ENCODE measurements around the gene FAM20B.
"Not testable (repeated sequence)": the region's sequence is repeated elsewhere in the genome, so short reads cannot be mapped to it uniquely, and the experiment has no call there.

Gene FAM20B

DNA sequence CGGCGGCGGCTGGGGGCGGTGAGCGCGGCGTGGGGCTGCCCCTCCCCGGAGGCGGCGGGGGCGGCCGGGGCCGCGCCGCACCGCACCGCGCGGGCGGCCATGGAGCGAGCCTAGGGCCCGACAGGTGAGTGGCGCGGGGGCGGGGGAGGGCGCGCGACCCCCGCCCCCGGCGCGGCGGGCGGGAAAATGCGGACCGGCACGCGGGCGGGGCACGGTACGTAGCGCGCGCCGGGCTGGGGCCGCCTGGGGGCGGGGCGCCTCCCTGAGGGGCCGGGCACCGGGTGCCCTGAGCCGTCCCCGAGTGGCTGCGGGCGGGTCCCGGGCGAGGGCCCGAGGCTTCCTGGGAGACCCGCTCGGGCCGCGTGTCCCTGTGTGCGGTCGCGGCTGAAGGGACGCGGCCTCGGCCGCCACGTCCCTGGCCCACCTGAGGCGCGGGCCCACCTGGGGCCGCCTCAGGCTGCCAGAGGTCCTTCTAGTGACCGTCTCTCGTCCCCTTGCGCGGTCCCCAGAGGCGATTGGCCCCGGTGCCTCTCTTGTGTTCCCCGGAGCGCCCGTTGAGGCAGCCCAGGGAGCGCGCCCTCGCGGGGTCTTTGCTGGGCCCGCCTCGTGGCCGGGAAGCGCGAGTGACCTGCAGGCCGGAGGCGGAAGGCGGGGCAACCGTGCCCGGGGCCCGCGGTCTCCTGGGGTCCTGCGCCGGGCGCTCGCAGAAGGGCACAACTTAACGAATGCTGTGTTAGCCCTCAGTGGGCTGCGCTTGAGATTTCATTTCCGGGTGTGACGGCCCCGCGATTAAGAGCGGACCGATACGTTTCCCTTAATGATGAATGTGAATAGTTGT lies 500 bp downstream of the FAM20B start:
- DNase-seq, result no peak

GRCh38 chr1:179026813-179027669 lies 1.3 kb downstream of the FAM20B start:
- peak; percentile 16 for DNase-seq

GRCh38 chr1:179029321-179029759 lies 3.6 kb downstream of the FAM20B start:
- no peak for DNase-seq

- DNase-seq, result no peak
These were observed 4.4 kb downstream of the FAM20B start for GRCh38 chr1:179030130-179030529.

DNA sequence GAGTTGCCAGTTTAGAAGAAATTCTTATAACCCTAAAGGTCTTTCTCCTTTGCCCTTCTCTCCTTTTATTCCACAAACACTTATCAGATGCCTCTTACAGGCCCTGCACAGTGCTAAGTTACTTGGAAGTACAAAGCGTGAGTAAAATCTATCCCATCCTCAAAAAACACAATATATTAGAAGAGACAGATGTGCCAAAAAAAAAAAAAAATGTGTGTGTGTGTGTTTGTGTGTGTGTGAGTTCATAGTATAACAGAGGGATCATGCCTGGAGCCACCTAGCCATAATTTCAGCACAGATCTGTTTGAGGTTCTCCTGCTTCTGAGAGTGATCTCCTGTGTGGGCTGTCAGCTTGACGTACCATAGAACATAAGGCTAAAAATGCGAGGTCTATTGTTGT lies 5.0 kb downstream of the FAM20B start:
- no peak for DNase-seq

- DNase-seq, result no peak
These were observed 5.6 kb downstream of the FAM20B start for GRCh38 chr1:179031284-179031683.

GRCh38 chr1:179031855-179032513 lies 6.3 kb downstream of the FAM20B start:
- no peak for DNase-seq

DNA sequence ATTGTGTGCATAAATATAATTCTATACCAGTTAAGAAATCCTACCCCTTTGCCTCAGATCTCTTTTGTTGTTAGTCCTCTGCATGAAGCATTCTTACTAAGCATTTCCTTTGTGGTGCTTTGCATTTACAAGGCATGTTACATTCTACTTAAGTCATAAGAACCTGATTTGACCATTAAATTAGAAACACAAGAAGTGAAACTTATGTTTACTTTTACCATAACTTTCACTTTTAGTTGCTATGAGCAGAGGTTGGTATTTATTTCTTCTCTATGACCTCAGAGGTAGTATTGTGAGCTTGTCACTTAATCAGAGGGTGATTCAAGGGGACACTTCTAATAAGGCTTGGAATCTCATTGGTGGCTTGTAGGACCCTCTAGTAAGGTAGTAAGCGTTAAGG lies 9.0 kb downstream of the FAM20B start:
- DNase-seq, result no peak

- DNase-seq, result no peak
These were observed 11.3 kb downstream of the FAM20B start for GRCh38 chr1:179036844-179037465.

DNA sequence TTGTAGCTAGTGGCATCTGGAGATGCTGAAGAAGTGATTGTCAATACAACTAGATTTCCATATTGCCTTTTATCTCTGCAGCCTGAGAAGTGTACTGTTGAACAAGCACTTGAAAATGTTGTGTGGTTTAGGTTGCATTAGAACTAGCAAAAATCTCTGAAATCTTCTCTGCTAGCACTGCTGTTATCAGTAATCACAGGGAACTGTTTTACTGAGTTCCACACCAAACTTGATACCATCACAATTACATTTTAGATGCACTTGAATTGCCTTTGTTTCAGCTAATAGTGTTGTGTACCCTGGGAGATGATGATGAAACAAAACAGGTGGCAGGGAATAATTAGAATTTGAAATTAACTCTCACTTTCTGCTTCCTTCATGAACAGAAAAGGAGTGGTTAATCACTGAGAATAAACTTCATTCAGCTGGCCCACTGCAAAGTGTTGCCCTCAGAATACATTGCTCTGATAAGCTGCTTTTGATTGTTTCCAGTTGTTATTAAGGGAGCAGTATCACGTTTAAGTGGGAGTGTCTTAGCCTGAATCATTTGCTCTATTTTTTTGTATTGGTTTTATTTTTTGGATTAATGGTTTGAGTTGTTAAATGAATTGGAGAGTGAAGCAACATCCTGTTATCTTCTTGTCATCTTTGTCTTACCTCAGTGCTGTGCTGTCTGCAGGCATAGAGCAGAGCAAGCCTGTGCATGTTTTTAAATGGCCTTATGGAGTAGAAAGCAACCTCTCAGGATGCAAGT lies 13.0 kb downstream of the FAM20B start:
- no peak for DNase-seq

DNA sequence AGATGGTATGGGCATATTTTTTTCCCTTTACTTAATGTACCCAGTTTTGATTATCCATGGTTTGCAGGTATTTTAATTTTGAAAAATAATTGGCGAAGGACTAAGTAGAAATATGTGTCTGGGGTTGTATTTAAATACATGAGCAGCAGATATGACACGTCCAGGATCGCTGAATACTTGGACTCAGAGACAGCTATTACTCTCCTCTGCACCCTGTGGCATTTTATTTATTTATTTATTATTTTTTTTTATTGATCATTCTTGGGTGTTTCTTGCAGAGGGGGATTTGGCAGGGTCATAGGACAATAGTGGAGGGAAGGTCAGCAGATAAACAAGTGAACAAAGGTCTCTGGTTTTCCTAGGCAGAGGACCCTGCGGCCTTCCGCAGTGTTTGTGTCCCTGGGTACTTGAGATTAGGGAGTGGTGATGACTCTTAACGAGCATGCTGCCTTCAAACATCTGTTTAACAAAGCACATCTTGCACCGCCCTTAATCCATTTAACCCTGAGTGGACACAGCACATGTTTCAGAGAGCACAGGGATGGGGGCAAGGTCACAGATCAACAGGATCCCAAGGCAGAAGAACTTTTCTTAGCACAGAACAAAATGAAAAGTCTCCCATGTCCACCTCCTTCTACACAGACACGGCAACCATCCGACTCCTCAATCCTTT lies 13.9 kb downstream of the FAM20B start:
- not testable (repeated sequence) for DNase-seq

- not testable (repeated sequence) for DNase-seq
These were observed 14.5 kb downstream of the FAM20B start for GRCh38 chr1:179040175-179040551.

DNA sequence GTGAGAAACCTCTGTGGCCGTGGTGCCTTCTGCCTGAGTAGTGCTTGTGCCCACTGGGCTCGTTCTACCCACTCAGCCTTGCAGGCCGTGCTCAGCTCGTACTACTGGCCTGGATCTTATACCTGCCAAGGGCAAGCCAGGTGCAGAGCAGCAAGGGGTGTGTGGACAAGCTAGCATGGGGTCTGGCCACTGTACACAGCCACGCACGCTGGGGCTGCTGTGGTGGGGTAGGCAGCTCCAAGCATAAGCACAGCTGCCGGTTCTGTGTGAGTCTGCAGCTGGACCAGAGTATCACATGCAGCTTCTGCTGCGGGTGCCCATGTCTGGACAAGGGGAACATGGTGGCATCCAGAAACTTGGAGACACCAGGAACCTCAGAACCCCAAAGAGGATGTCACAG lies 16.4 kb downstream of the FAM20B start:
- DNase-seq, result no peak

DNA sequence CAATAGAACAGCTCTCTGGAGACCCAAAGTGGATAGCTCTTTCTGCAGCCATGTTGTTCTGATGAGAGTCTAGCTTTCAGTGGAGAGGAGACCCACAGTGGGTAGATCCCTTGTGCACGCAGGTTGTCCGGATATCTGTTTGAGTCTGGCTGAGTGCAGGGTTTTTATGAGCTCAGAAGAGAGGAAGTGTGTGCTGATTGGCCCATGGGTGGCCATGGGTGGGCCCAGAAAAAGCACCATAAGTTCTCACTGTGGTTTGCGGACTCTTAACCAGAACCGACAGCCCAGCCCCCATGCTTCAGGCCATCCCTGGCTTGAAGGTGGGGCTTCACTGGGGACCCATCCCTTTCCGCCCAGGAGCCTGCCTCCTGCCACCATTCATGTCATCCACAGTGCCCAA lies 17.0 kb downstream of the FAM20B start:
- no peak for DNase-seq

DNA sequence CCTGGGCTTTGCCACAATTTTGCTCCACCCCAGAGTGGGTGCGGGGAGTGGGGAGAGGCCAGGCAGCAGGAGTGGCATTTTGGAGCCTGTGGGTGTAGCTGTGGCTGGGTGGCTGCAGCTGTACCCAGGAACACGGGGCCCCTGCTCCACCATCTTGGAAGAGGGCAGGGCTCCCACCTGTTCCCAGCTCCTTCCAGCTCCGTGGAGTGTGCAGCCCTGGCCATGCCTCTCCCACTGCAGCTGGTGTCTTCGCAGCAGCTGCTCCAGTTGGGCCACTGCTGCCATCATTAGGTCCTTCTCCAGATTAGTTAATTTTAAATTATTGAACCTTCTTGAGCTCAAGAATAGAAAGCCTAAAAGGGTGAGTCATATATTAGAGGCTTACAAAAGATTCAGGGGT lies 17.6 kb downstream of the FAM20B start:
- no peak for DNase-seq

DNA sequence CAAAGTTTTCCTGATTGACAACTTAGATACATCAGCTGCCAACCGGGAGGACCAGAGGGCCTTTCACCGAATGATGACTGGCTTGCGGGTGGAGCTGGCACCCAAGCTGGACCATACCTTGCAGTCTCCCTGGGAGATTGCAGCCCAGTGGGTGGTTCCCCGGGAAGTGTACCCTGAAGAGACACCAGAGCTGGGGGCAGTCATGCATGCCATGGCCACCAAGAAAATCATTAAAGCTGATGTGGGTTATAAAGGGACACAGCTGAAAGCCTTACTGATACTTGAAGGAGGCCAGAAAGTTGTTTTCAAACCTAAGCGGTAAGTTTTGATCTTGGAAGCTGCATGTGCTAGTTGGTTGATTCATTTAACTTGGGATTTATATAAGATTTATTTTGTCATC lies 18.2 kb downstream of the FAM20B start:
- DNase-seq, result no peak

DNA sequence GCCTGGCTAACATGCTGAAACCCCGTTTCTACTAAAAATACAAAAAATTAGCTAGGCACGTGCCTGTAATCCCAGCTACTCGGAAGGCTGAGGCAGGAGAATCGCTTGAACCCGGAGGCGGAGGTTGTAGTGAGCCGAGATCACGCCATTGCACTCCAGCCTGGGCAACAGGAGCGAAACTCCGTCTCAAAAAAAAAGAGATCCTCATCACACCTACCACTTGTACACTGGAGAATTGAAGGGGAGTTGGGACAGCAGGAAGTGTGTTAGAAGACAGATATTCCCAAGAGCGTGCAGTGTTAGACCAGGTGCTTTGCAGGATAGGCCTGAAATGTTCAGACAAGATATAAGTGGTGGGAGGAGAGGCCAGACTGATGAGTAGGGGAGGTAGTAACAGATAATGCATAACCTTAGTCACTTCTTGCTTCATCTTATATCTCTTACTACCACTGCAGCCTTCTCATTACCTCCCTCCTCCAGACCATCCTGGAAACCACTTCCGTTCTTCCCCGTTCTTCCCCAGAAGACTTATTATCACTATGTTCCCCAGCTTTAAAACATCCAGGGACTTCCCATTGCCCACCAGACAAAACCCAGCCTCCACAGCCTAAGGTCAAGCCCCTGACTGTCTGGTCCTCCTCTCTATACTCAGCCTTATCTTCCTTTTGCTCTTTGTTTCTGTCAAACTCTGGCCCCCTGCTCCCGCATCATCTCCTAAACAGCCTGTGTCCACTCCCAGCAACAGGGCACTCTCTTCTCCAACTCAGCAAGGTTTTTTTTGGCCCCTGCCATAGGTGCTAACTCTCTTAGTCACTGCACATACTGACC lies 21.3 kb downstream of the FAM20B start:
- DNase-seq, result no peak

GRCh38 chr1:179047636-179047997 lies 21.9 kb downstream of the FAM20B start:
- DNase-seq, result no peak

DNA sequence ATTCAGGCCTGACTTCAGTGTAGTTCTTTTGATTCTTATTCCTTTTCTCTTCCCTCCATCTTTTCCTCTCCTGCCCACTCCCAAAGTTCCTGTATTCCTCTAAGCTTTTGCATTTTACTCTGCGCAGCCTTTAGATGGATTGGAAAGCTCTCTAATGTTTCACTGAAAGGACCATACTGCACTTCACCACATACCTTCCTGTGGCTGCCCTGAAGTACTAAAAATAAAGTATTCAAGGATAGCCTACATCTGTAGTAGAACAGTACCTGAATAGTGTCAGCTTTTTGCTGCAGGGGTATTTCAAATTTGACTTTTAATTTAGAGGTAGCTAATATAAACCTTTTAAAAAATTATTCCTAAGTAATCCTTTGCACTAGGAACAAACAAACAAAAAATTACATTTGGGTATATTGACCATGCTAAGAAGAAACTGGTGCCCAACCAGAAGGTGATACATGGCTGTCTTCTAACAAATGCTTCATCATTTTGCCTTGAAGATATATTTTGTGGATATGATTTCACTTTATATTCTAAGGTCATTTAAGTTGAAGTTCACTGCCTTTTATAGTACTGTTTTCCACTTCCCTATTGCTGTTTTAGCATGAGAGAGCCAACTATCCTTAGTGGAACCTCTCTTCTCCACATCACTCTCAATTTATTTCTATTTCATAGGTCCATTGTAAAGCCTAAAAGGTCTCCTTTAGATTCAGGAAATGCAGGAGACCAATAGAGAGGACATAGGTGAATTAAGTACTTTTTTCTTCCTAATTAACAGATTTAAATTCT lies 22.8 kb downstream of the FAM20B start:
- no peak for DNase-seq

DNA sequence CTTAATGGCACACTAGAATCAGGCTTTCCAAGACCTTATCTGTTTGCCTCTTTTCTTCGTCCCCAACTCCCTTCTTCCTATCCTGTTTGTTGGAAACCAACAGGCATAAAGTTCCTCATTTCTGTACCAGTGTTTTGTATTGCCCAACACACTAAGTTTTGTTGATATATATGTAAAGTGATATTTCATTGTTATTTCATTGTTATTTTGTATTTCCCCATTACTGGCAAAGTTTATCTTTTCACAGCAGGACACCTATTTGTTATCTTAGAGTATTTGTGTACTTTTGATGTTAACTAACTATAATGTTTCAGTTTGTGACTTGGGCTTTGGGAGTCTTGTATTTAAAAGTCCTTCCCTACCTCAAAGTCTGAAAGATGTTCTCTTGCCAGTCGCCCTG lies 27.1 kb downstream of the FAM20B start:
- no peak for DNase-seq
